ENCODE measurements around the gene LDLRAD4. TPM values are rescaled to one million over a fixed set of nuclear protein-coding genes. Genes with fewer than 3 reads are reported as not detected.

Gene LDLRAD4
- total RNA-seq, 1 donor from 2014 or later, result 18.4 TPM

- intact Hi-C loops (cut with DNase I), result loop anchor here (10.0 kb wide), 1 partner anchor 56 kb away; no protein-coding TSS in a partner anchor
- peak; percentile 40 for ATAC-seq
- Histone ChIP-seq H3K4me3 (no peak overlapping the region), H3K9me3 (no peaks in the 10 kb centered on the region), H3K36me3 (no peaks in the 10 kb centered on the region), H3K27me3 (no peaks in the 10 kb centered on the region), H3K4me1 (peaks cover 12% of the 10 kb centered on the region), H3K27ac (peak overlapping the region; percentile 89)
- DNase-seq, result no peak
- TF ChIP-seq CTCF (IDR thresholded peaks at IDR 0.05), result no peak
Observed at GRCh38 chr18:13568443-13569392, 350.2 kb downstream of the LDLRAD4 start.

GRCh38 chr18:13570216-13570615 is 351.7 kb downstream of the LDLRAD4 start:
- Histone ChIP-seq H3K4me1 (no peaks in the 10 kb centered on the region), H3K27ac (no peak overlapping the region), H3K27me3 (no peaks in the 10 kb centered on the region), H3K9me3 (no peaks in the 10 kb centered on the region), H3K4me3 (no peak overlapping the region), H3K36me3 (no peaks in the 10 kb centered on the region)
- ATAC-seq, result no peak
- intact Hi-C loops (cut with DNase I), result no loop called here
- no peak for TF ChIP-seq CTCF (IDR thresholded peaks at IDR 0.05)
- DNase-seq, result no peak

GRCh38 chr18:13570856-13571495 is 352.4 kb downstream of the LDLRAD4 start:
- ATAC-seq (no peak), DNase-seq (no peak)
- no peak overlapping the region for H3K27ac ChIP-seq
- no peaks in the 10 kb centered on the region for H3K27me3 ChIP-seq
- no peaks in the 10 kb centered on the region for H3K4me1 ChIP-seq
- intact Hi-C loops (cut with DNase I), result no loop called here
- TF ChIP-seq CTCF (IDR thresholded peaks at IDR 0.05), result no peak
- H3K4me3 ChIP-seq, result no peak overlapping the region
- H3K36me3 ChIP-seq, result no peaks in the 10 kb centered on the region
- H3K9me3 ChIP-seq, result no peaks in the 10 kb centered on the region

- intact Hi-C loops (cut with DNase I), result no loop called here
- H3K36me3 ChIP-seq, result no peaks in the 10 kb centered on the region
- H3K4me3 ChIP-seq, result no peak overlapping the region
- ATAC-seq (no peak), DNase-seq (no peak)
- no peaks in the 10 kb centered on the region for H3K4me1 ChIP-seq
- no peaks in the 10 kb centered on the region for H3K9me3 ChIP-seq
- no peaks in the 10 kb centered on the region for H3K27me3 ChIP-seq
- no peak for TF ChIP-seq CTCF (IDR thresholded peaks at IDR 0.05)
- H3K27ac ChIP-seq, result no peak overlapping the region
Observed at GRCh38 chr18:13572148-13572547, 353.6 kb downstream of the LDLRAD4 start.

- intact Hi-C loops (cut with DNase I), result no loop called here
- ATAC-seq, result no peak
- no peak overlapping the region for H3K27ac ChIP-seq
- H3K4me3 ChIP-seq, result no peak overlapping the region
- no peak for DNase-seq
- no peaks in the 10 kb centered on the region for H3K4me1 ChIP-seq
- no peaks in the 10 kb centered on the region for H3K9me3 ChIP-seq
- no peak for TF ChIP-seq CTCF (IDR thresholded peaks at IDR 0.05)
- no peaks in the 10 kb centered on the region for H3K27me3 ChIP-seq
- H3K36me3 ChIP-seq, result no peaks in the 10 kb centered on the region
Observed at GRCh38 chr18:13572721-13573120, 354.2 kb downstream of the LDLRAD4 start.

Measured in upper lobe of right lung (tissue), 1 donor.